Right atrium auricular region (tissue), 2 donors: ENCODE measurements around the gene FRMPD4. TPM values are rescaled to one million over a fixed set of nuclear protein-coding genes. Genes with fewer than 3 reads are reported as not detected.

Experiments
- DNase-seq: peaks from one replicate; pipeline ENCODE4 v3.0.0-alpha.2; 2019; ENCODE audit warnings: low spot score
- H3K27ac ChIP-seq, 2 donors: fragments of 200-600 bp; sonication (generic); 1 replicate in 1 of 2; 2 replicates in 1 of 2; pipeline ENCODE4 v1.5.1; 2016 to 2019
- H3K27me3 ChIP-seq, 2 donors: fragments of 200-600 bp; sonication (generic); one replicate each; pipeline versions ENCODE4 v1.5.1 to v1.6.0; 2017 to 2019
- H3K36me3 ChIP-seq: fragments of 200-600 bp; sonication (generic); one replicate; pipeline ENCODE4 v1.5.1; 2016
- H3K4me1 ChIP-seq, 2 donors: fragments of 200-600 bp; sonication (generic); one replicate each; pipeline versions ENCODE4 v1.5.1 to v1.6.0; 2017 to 2019
- H3K4me3 ChIP-seq, 2 donors: fragments of 200-600 bp; sonication (generic); 1 replicate in 1 of 2; 2 replicates in 1 of 2; pipeline ENCODE4 v1.5.1; 2017 to 2019; ENCODE audit warnings: mild to moderate bottlenecking in 1 of 2, moderate library complexity in 1 of 2
- H3K9me3 ChIP-seq, 2 donors: fragments of 200-600 bp; sonication (generic); one replicate each; pipeline ENCODE4 v1.5.1; 2019
- CTCF ChIP-seq, 2 donors: fragments of 200-600 bp; sonication (generic); IDR thresholded peaks; one replicate each; pipeline ENCODE4 v1.5.1; 2019; ENCODE audit warnings: antibody characterized with exemption in 2 of 2
- total RNA-seq, 2 donors: library from RNA; depleted of rRNA; stranded (reverse); fragments of >200 nt; gene quantifications; one replicate each; pipeline ENCODE4 v1.1.0, GENCODE V29; 2016

FRMPD4 gene
- total RNA-seq, 2 donors from 2014 or later: 1.2 to 1.3 TPM

- DNase-seq: no peak
- Histone ChIP-seq H3K9me3 (no peaks in the 10 kb centered on the region), H3K4me3 (no peak overlapping the region), H3K4me1 (no peaks in the 10 kb centered on the region), H3K27ac (no peak overlapping the region), H3K36me3 (no peaks in the 10 kb centered on the region), H3K27me3 (no peaks in the 10 kb centered on the region)
- TF ChIP-seq CTCF (IDR thresholded peaks at IDR 0.05): no peak
Observed at GRCh38 chrX:12315526-12315925, 177.3 kb downstream of the FRMPD4 start.

- no peaks in the 10 kb centered on the region for H3K27me3 ChIP-seq
- no peak for TF ChIP-seq CTCF (IDR thresholded peaks at IDR 0.05)
- DNase-seq: no peak
- no peak overlapping the region for H3K4me3 ChIP-seq
- H3K27ac ChIP-seq: no peak overlapping the region
- no peaks in the 10 kb centered on the region for H3K9me3 ChIP-seq
- H3K4me1 ChIP-seq: no peaks in the 10 kb centered on the region
- H3K36me3 ChIP-seq: no peaks in the 10 kb centered on the region
Observed at GRCh38 chrX:12319003-12319519, 180.8 kb downstream of the FRMPD4 start.

GRCh38 chrX:12319992-12320391 is 181.7 kb downstream of the FRMPD4 start:
- no peak for DNase-seq
- TF ChIP-seq CTCF (IDR thresholded peaks at IDR 0.05): no peak
- H3K27ac ChIP-seq: no peak overlapping the region
- no peaks in the 10 kb centered on the region for H3K4me1 ChIP-seq
- no peak overlapping the region for H3K4me3 ChIP-seq
- no peaks in the 10 kb centered on the region for H3K27me3 ChIP-seq
- H3K36me3 ChIP-seq: no peaks in the 10 kb centered on the region
- no peaks in the 10 kb centered on the region for H3K9me3 ChIP-seq

- Histone ChIP-seq H3K4me3 (no peak overlapping the region), H3K27me3 (no peaks in the 10 kb centered on the region), H3K36me3 (no peaks in the 10 kb centered on the region), H3K27ac (no peak overlapping the region), H3K9me3 (no peaks in the 10 kb centered on the region), H3K4me1 (no peaks in the 10 kb centered on the region)
- DNase-seq: no peak
- no peak for TF ChIP-seq CTCF (IDR thresholded peaks at IDR 0.05)
Observed at GRCh38 chrX:12322031-12322430, 183.8 kb downstream of the FRMPD4 start.

- no peak for DNase-seq
- TF ChIP-seq CTCF (IDR thresholded peaks at IDR 0.05): no peak
- H3K4me3 ChIP-seq: no peak overlapping the region
- no peaks in the 10 kb centered on the region for H3K36me3 ChIP-seq
- H3K27me3 ChIP-seq: no peaks in the 10 kb centered on the region
- no peaks in the 10 kb centered on the region for H3K9me3 ChIP-seq
- no peaks in the 10 kb centered on the region for H3K4me1 ChIP-seq
- no peak overlapping the region for H3K27ac ChIP-seq
Observed at GRCh38 chrX:12325171-12325570, 186.9 kb downstream of the FRMPD4 start.

- DNase-seq: no peak
- Histone ChIP-seq H3K27ac (no peak overlapping the region), H3K27me3 (no peaks in the 10 kb centered on the region), H3K4me3 (no peak overlapping the region), H3K36me3 (no peaks in the 10 kb centered on the region), H3K4me1 (no peaks in the 10 kb centered on the region), H3K9me3 (no peaks in the 10 kb centered on the region)
- TF ChIP-seq CTCF (IDR thresholded peaks at IDR 0.05): no peak
Observed at GRCh38 chrX:12327836-12328235, 189.6 kb downstream of the FRMPD4 start.
